GM12878 (cell line): Measurements from ENCODE around the gene USE1. TPM values are rescaled to one million over a fixed set of nuclear protein-coding genes. Genes with fewer than 3 reads are reported as not detected.

Experiments
- ASH2L ChIP-seq: fragments of 300-600, 200-600 bp; sonication (generic); IDR thresholded peaks from 2 replicates; pipeline ENCODE4 v1.6.1; 2017; ENCODE audit warnings: low read depth, mild to moderate bottlenecking, borderline replicate concordance
- ATF2 ChIP-seq: IDR thresholded peaks from 2 replicates; pipeline ENCODE4 v1.6.1; 2012; ENCODE audit warnings: low read length, inconsistent platforms
- ATF7 ChIP-seq: fragments of 450-650 bp; IDR thresholded peaks from 2 replicates; pipeline ENCODE4 v1.6.1; 2016; ENCODE audit warnings: low read depth, mild to moderate bottlenecking
- CEBPZ ChIP-seq: fragments of 150-350 bp; IDR thresholded peaks from 2 replicates; pipeline ENCODE4 v1.6.1; 2016; ENCODE audit warnings: low read depth, low read length
- CUX1 ChIP-seq: IDR thresholded peaks from 2 replicates; pipeline ENCODE4 v1.6.1; 2012; ENCODE audit warnings: improper control_type of control experiment, low read depth, low read length; ENCODE audit not compliant: insufficient replicate concordance
- FOS ChIP-seq: IDR thresholded peaks from 3 replicates; pipeline ENCODE4 v1.6.1; 2011; ENCODE audit warnings: borderline replicate concordance; ENCODE audit not compliant: insufficient read length; ENCODE audit errors: extremely low read depth
- HDGF ChIP-seq: fragments of 450-650 bp; IDR thresholded peaks from 2 replicates; pipeline ENCODE4 v1.6.1; 2016; ENCODE audit warnings: antibody characterized with exemption
- MAX ChIP-seq: IDR thresholded peaks from 2 replicates; pipeline ENCODE4 v1.6.1; 2012; ENCODE audit warnings: low read depth, low read length, improper control_type of control experiment
- NR2F1 ChIP-seq: fragments of 450-650 bp; conservative IDR thresholded peaks from 2 replicates; pipeline ENCODE4 v1.6.1; 2017; ENCODE audit warnings: mild to moderate bottlenecking
- NRF1 ChIP-seq: conservative IDR thresholded peaks from 2 replicates; pipeline ENCODE4 v1.6.1; 2011; ENCODE audit warnings: mild to moderate bottlenecking, low read depth, low read length, improper control_type of control experiment
- POU2F2 ChIP-seq: IDR thresholded peaks from 3 replicates; pipeline ENCODE4 v1.6.1; 2011; ENCODE audit warnings: low read depth, mild to moderate bottlenecking, low read length, borderline replicate concordance
- RAD51 ChIP-seq: fragments of 450-650 bp; IDR thresholded peaks from 2 replicates; pipeline ENCODE4 v1.6.1; 2016; ENCODE audit warnings: moderate library complexity, mild to moderate bottlenecking, inconsistent platforms
- RBBP5 ChIP-seq: fragments of 200-600 bp; sonication (generic); conservative IDR thresholded peaks from 2 replicates; pipeline ENCODE4 v1.6.1; 2016
- RUNX3 ChIP-seq: IDR thresholded peaks from 2 replicates; pipeline ENCODE4 v1.6.1; 2012; ENCODE audit warnings: low read length, inconsistent platforms
- SIN3A ChIP-seq: IDR thresholded peaks from 2 replicates; pipeline ENCODE4 v1.6.1; 2012; ENCODE audit warnings: low read depth, low read length, improper control_type of control experiment
- SP1 ChIP-seq: IDR thresholded peaks from one replicate; pipeline ENCODE4 v1.6.1; 2011; ENCODE audit warnings: low read depth, low read length
- polyA plus RNA-seq, 11 experiments: library from polyadenylated mRNA; depleted of rRNA in 4 of 11; unstranded in 6 of 11; stranded (reverse) in 5 of 11; fragments of >200 nt; fragmentation: Nextera tagmentation in 4 of 11; fragmentation: Illumina TruSeq in 1 of 11; extraction: Ambion mirVana in 4 of 11; extraction: Trizol in 1 of 11; gene quantifications; 1 replicate in 1 of 11; 2 replicates in 10 of 11; pipeline versions ENCODE4 v1.2.1 to v1.2.3, GENCODE V29; 2011 to 2016; ENCODE audit warnings: inconsistent platforms in 2 of 11, missing spikeins in 2 of 11, low read depth in 1 of 11
- total RNA-seq, 4 experiments: library from RNA; depleted of rRNA in 3 of 4; stranded (reverse); fragments of >200 nt in 3 of 4; fragmentation: Illumina TruSeq in 1 of 4; extraction: Trizol in 1 of 4; gene quantifications; 2 replicates each; pipeline versions ENCODE4 v1.2.1 to v1.2.3, GENCODE V29; 2013 to 2021

USE1 gene
- total and polyA plus RNA-seq, 10 of the 15 experiments (the other 5 are each of a cell fraction or from before 2014, with no cell fraction given): 9.7 to 24.0 (median 16.1) TPM

GRCh38 chr19:17215127-17215971 lies at the start of gene USE1 (continued):
- TF ChIP-seq CUX1 (no peak), RAD51 (no peak), RBBP5 (no peak), POU2F2 (peak; percentile 90), ASH2L (no peak), HDGF (0 out of 2 replicates have a peak, but pooled peaks have one; percentile 45), RUNX3 (no peak), ATF7 (no peak), CEBPZ (no peak; the same call in 1 of the 2 replicates), ATF2 (no peak; the same call in 1 of the 2 replicates), NRF1 (no peak), SP1 (peak; percentile 48), NR2F1 (no peak; the same call in 1 of the 2 replicates), SIN3A (peak; percentile 77; the same call in 1 of the 2 replicates), FOS (no peak), MAX (no peak; the same call in none of the 2 replicates)
